ENCODE results near the gene PPP1R16B. TPM values are rescaled to one million over a fixed set of nuclear protein-coding genes. Genes with fewer than 3 reads are reported as not detected.
A peak's percentile ranks its signal among the peaks of the same experiment; 100 is the strongest.
"Not testable (repeated sequence)": the region's sequence is repeated elsewhere in the genome, so short reads cannot be mapped to it uniquely, and the experiment has no call there.

Gene PPP1R16B
- total RNA-seq, 1 donor from 2014 or later: 2.6 TPM

- DNase-seq (ENCODE audit: low spot score): no peak
These were observed 13.6 kb upstream of the PPP1R16B start for GRCh38 chr20:38791940-38792339.

GRCh38 chr20:38794057-38794456, 11.4 kb upstream of the PPP1R16B start:
- DNase-seq (ENCODE audit: low spot score): not testable (repeated sequence)

DNA sequence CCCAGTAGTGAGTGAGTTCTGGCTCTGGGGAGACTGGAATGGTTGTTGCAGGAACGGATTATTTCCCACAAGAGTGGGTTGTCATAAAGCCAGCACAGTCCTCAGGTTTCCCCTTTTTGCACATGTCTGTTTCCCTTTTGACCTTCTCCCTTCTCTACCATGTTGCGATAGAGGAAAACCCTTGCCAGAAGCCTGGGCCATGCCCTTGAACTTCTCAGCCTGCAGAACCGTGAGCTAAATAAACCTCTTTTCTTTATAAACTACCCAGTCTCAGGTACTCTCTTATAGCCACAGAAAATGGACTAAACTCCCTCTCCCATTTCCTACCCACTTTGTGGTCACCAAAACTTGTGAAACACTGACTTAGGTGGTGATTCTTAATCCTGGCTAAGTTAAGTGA, 7.2 kb upstream of the PPP1R16B start:
- no peak for DNase-seq (ENCODE audit: low spot score)

GRCh38 chr20:38799203-38799602, 6.3 kb upstream of the PPP1R16B start:
- DNase-seq (ENCODE audit: low spot score): peak; percentile 26

DNA sequence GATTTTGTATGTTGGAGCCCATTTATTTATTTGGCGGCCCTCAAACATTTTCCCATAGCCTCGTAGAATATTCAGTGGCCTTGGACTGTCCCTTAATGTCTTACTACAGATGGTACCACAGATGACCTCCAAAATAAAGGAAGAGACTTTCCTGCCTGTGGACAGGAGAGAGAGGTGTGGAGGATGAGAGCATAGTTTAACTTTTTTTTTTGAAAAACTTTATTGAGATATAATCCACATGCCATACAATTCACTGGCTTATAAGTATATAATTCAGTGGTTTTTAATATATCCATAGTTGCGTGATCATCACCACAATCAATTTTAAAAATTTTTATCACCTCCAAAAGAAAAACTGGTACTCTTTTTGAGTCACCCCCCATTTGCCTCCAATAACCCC, 4.6 kb upstream of the PPP1R16B start:
- no peak for DNase-seq (ENCODE audit: low spot score)

DNA sequence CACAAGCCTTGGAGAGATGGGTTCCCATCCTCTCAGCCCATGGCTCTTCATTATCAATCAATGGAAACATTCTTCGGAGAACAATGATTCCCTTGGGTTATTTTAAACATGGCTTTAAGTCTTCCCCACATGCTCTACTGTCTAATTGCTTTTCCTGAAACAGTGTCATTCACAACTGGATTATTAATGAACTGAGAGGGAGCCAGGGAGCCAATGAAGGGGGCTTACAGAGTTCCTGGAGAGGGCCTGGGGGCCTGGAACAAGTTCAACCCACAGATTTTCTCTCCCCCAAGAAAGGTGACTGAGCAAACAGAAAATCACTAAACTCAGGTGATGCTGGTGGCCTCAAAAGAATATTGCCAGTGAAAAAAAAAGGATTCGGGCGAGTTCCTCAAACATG, 1.3 kb upstream of the PPP1R16B start:
- no peak for DNase-seq (ENCODE audit: low spot score)

GRCh38 chr20:38804682-38805501, 605 bp upstream of the PPP1R16B start:
- DNase-seq (ENCODE audit: low spot score): peak; percentile 23

- no peak for DNase-seq (ENCODE audit: low spot score)
These were observed 709 bp downstream of the PPP1R16B start for GRCh38 chr20:38805958-38806854.

- DNase-seq (ENCODE audit: low spot score): no peak
These were observed 1.6 kb downstream of the PPP1R16B start for GRCh38 chr20:38806855-38807655.

- DNase-seq (ENCODE audit: low spot score): no peak
These were observed 4.4 kb downstream of the PPP1R16B start for GRCh38 chr20:38809942-38810341.

DNA sequence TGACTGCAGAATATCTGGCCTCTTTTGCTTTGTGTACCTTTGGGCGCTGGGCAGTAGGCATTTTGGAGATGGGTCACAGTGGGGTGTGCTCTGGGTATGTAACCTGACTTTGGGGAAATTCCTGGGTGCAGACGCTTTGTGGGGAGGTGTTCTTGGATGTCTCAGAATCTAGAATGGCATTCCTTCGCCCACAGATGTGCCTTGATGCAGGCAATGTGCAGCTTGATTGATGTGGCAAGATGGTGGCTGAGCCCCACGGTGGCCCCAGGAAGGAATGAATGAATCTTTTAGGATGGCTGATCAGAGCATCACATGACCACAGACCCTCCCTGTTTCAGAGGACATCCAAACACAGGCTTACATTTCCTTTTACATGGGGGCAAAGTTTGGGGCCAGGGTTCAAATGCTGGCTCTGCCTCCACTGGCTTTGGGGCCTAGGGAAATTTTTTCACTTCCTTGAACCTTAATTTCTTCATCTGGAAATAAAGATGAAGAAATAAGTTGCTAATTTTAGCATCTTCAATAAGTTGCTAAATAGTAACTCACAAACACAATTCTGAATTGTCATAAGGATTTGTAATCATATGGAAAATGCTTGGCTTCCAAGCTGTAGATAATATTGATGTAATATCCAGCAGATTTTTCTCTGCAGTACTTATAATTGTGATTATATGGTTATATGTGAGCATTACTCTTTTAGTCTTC, 5.6 kb downstream of the PPP1R16B start:
- no peak for DNase-seq (ENCODE audit: low spot score)

- DNase-seq (ENCODE audit: low spot score): no peak
These were observed 6.3 kb downstream of the PPP1R16B start for GRCh38 chr20:38811769-38812168.

DNA sequence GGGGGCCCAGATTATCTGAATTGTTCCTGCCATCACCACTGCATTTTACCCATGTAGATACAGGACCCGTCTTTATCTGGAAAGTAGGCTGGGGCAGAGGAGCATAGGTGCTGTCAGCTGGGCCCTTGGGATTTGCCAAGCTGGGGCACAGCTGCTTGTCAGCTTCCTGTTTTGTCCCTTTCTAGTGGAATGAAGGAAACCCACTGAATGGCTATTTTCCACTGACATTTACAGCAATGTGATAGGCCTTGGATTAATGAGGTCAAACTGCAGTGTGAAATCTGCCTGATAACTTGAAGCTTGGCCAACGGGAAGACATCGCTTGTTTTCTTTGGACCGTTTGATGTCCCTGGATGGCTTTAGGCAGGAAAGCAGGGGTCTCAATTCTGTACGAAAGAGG, 6.7 kb downstream of the PPP1R16B start:
- DNase-seq (ENCODE audit: low spot score): no peak

DNA sequence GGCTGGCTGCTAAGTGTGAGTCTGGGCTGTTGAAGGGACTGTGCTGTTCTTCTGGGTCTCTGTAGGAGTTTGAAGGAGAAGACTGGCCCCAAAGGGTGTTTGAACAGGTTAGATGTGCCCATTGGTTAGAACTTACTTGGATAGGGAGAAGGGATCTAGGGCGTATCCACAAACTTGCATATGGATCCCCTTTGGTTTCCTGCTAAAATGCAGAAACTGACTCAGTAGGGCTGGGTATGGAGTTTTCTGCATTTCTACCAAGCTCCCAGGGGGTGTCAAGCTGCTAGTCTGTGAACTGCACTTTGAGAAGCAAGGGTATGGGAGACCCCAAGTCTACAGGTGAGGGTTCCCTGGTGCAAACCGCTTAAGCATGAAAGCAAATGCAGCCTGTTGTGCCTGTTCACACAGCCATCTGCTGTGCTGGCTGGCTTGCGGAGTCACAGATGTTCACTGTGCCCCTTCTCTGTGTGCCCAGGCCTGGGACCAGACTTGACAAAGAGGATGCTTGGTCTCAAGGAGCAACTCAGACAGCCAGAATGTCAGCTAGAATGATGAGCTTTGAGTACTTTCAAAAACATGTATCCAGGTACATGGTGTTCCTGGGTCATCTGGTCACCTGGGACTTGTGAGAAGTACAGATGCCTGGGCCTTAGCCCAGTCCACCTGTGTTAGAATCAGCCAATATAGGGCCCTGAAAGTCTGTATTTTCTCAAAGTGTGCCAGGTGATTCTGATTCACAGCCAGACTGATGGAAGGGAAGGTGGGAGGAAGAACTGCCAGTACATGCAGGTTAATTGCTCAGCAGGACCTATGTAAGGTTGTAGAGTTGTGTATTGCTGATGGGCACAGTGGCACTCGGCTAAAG, 7.4 kb downstream of the PPP1R16B start:
- DNase-seq (ENCODE audit: low spot score): no peak

DNA sequence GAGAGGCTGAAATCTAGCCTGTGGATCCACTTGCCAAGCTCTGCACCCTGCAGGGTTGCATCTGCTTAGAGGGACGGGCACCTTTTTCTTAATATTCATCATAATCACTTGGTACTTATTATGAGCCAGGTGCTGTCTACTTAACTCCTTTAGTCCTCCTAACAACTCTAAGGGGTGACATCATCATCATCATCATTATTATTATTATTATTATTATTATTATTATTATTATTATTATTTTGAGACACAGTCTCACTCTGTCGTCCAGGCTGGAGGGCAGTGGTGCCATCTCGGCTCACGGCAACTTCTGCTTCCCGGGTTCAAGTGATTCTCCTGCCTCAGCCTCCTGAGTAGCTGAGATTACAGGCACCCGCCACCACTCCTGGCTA, 8.1 kb downstream of the PPP1R16B start:
- DNase-seq (ENCODE audit: low spot score): not testable (repeated sequence)

GRCh38 chr20:38815446-38815845, 9.9 kb downstream of the PPP1R16B start:
- DNase-seq (ENCODE audit: low spot score): no peak

- no peak for DNase-seq (ENCODE audit: low spot score)
These were observed 12.9 kb downstream of the PPP1R16B start for GRCh38 chr20:38818113-38819065.

GRCh38 chr20:38825571-38825900, 20.0 kb downstream of the PPP1R16B start:
- no peak for DNase-seq (ENCODE audit: low spot score)
